K562 (cell line): ENCODE results near the gene CDCA4. TPM values are rescaled to one million over a fixed set of nuclear protein-coding genes. Genes with fewer than 3 reads are reported as not detected.

Experiments used
- ARHGAP35 ChIP-seq: fragments of 450-650 bp; IDR thresholded peaks from 2 replicates; pipeline ENCODE4 v1.6.1; 2018; ENCODE audit not compliant: partially characterized antibody
- ARID3A ChIP-seq: IDR thresholded peaks from 2 replicates; pipeline ENCODE4 v1.6.1; 2012; ENCODE audit warnings: low read depth, low read length, improper control_type of control experiment, borderline replicate concordance
- CCNT2 ChIP-seq: IDR thresholded peaks from 2 replicates; pipeline ENCODE4 v1.6.1; 2011; ENCODE audit warnings: borderline replicate concordance, low read depth, mild to moderate bottlenecking, moderate library complexity, mixed read lengths, low read length; ENCODE audit not compliant: insufficient read length; ENCODE audit errors: extremely low read depth
- CEBPB ChIP-seq: fragments of 450-650 bp; IDR thresholded peaks from 2 replicates; pipeline ENCODE4 v1.6.1; 2016; ENCODE audit warnings: missing genetic modification characterization, missing compliant biosample characterization
- CHD1 ChIP-seq: fragments of 200-600 bp; sonication (generic); IDR thresholded peaks from one replicate; pipeline ENCODE4 v1.6.1; 2012; ENCODE audit warnings: mild to moderate bottlenecking, moderate library complexity, low read length, inconsistent platforms
- DACH1 ChIP-seq: fragments of 450-650 bp; IDR thresholded peaks from 2 replicates; pipeline ENCODE4 v1.6.1; 2018; ENCODE audit not compliant: partially characterized antibody
- DDX20 ChIP-seq: fragments of 450-650 bp; IDR thresholded peaks from 2 replicates; pipeline ENCODE4 v1.6.1; 2016; ENCODE audit warnings: missing genetic modification characterization, low read depth, mild to moderate bottlenecking, missing compliant biosample characterization, moderate library complexity
- E2F5 ChIP-seq: sonication (generic); formaldehyde crosslinking; IDR thresholded peaks from 2 replicates; pipeline ENCODE4 v1.8.0; 2022; ENCODE audit warnings: mild to moderate bottlenecking, missing genetic modification reagents
- HDAC6 ChIP-seq: IDR thresholded peaks from 2 replicates; pipeline ENCODE4 v1.6.1; 2012; ENCODE audit warnings: low read depth, mild to moderate bottlenecking, control low read depth, inconsistent platforms, low read length, moderate library complexity
- IRF2 ChIP-seq: sonication (generic); formaldehyde crosslinking; IDR thresholded peaks from 2 replicates; pipeline ENCODE4 v1.8.1; 2022; ENCODE audit warnings: mild to moderate bottlenecking, missing genetic modification reagents
- KAT8 ChIP-seq: fragments of 450-650 bp; IDR thresholded peaks from 2 replicates; pipeline ENCODE4 v1.6.1; 2016; ENCODE audit warnings: low read depth, mild to moderate bottlenecking
- KLF6 ChIP-seq: fragments of 250-450 bp; sonication (Bioruptor Pico); IDR thresholded peaks from 2 replicates; pipeline ENCODE4 v1.4.0; 2020; ENCODE audit warnings: mild to moderate bottlenecking, moderate library complexity, borderline replicate concordance
- MAFG ChIP-seq: fragments of 450-650 bp; conservative IDR thresholded peaks from 2 replicates; pipeline ENCODE4 v1.6.1; 2016; ENCODE audit warnings: missing genetic modification characterization, missing compliant biosample characterization
- MYBL2 ChIP-seq, 2 experiments: fragments of 450-650 bp in 1 of 2; sonication (generic) in 1 of 2; formaldehyde crosslinking in 1 of 2; IDR thresholded peaks; 2 replicates each; pipeline versions ENCODE4 v1.6.1 to v1.8.1; 2017 to 2022; ENCODE audit warnings: borderline replicate concordance in 1 of 2, inconsistent platforms in 1 of 2, low read depth in 1 of 2, mild to moderate bottlenecking in 1 of 2, missing genetic modification reagents in 1 of 2, moderate library complexity in 1 of 2
- RBBP5 ChIP-seq: fragments of 200-600 bp; sonication (generic); IDR thresholded peaks from 2 replicates; pipeline ENCODE4 v1.6.1; 2012; ENCODE audit warnings: borderline replicate concordance, mild to moderate bottlenecking, low read length, control low read depth, inconsistent platforms; ENCODE audit not compliant: insufficient read depth, poor library complexity, severe bottlenecking
- RBM17 ChIP-seq: fragments of 200-400 bp; formaldehyde crosslinking; IDR thresholded peaks from 2 replicates; pipeline ENCODE4 v1.6.1; 2017; ENCODE audit warnings: low read depth, mild to moderate bottlenecking, low read length, borderline replicate concordance
- RFX5 ChIP-seq: IDR thresholded peaks from 2 replicates; pipeline ENCODE4 v1.6.1; 2011; ENCODE audit warnings: low read depth, mild to moderate bottlenecking, improper control_type of control experiment, low read length
- SMC3 ChIP-seq: conservative IDR thresholded peaks from 2 replicates; pipeline ENCODE4 v1.6.1; 2011; ENCODE audit warnings: low read depth, low read length, improper control_type of control experiment; ENCODE audit not compliant: insufficient read depth
- TAF15 ChIP-seq: fragments of 200-400 bp; formaldehyde crosslinking; IDR thresholded peaks from 2 replicates; pipeline ENCODE4 v1.6.1; 2017; ENCODE audit warnings: mild to moderate bottlenecking, low read depth, low read length, moderate library complexity
- TAF7 ChIP-seq: fragments of 450-650 bp; IDR thresholded peaks from 2 replicates; pipeline ENCODE4 v1.6.1; 2016; ENCODE audit warnings: missing genetic modification characterization, missing compliant biosample characterization
- TARDBP ChIP-seq: fragments of 450-650 bp; IDR thresholded peaks from 2 replicates; pipeline ENCODE4 v1.6.1; 2016
- TRIM25 ChIP-seq: fragments of 450-650 bp; IDR thresholded peaks from 2 replicates; pipeline ENCODE4 v1.7.0; 2016; ENCODE audit warnings: borderline replicate concordance
- ZNF143 ChIP-seq: sonication (generic); formaldehyde crosslinking; IDR thresholded peaks from 2 replicates; pipeline ENCODE4 v1.9.0; 2022; ENCODE audit warnings: mild to moderate bottlenecking, missing genetic modification reagents
- ZNF436 ChIP-seq: fragments of 250-450, 450-650 bp; sonication (Bioruptor Pico); formaldehyde crosslinking; IDR thresholded peaks from 2 replicates; pipeline ENCODE4 v1.7.0; 2020; ENCODE audit warnings: mild to moderate bottlenecking
- polyA plus RNA-seq, 8 experiments: library from polyadenylated mRNA; depleted of rRNA in 4 of 8; stranded (reverse) in 5 of 8; unstranded in 3 of 8; fragments of >200 nt; fragmentation: Nextera tagmentation in 2 of 8; fragmentation: Illumina TruSeq in 1 of 8; extraction: Ambion mirVana in 2 of 8; extraction: Trizol in 1 of 8; gene quantifications; 2 replicates each; pipeline versions ENCODE4 v1.2.1 to v1.2.3, GENCODE V29; 2011 to 2014; ENCODE audit warnings: inconsistent platforms in 1 of 8, missing spikeins in 1 of 8
- total RNA-seq, 7 experiments: library from RNA; depleted of rRNA in 6 of 7; stranded (reverse); fragments of >200 nt in 6 of 7; fragmentation: Illumina TruSeq in 2 of 7; extraction: Trizol in 2 of 7; gene quantifications; 2 replicates each; pipeline versions ENCODE4 v1.2.1 to v1.2.3, GENCODE V29; 2011 to 2021; ENCODE audit warnings: low replicate concordance in 1 of 7

The CDCA4 gene
- total and polyA plus RNA-seq, 9 of the 15 experiments (the other 6 are each of a cell fraction or from before 2014, with no cell fraction given) = 6.6 to 44.2 (median 23.0) TPM

DNA sequence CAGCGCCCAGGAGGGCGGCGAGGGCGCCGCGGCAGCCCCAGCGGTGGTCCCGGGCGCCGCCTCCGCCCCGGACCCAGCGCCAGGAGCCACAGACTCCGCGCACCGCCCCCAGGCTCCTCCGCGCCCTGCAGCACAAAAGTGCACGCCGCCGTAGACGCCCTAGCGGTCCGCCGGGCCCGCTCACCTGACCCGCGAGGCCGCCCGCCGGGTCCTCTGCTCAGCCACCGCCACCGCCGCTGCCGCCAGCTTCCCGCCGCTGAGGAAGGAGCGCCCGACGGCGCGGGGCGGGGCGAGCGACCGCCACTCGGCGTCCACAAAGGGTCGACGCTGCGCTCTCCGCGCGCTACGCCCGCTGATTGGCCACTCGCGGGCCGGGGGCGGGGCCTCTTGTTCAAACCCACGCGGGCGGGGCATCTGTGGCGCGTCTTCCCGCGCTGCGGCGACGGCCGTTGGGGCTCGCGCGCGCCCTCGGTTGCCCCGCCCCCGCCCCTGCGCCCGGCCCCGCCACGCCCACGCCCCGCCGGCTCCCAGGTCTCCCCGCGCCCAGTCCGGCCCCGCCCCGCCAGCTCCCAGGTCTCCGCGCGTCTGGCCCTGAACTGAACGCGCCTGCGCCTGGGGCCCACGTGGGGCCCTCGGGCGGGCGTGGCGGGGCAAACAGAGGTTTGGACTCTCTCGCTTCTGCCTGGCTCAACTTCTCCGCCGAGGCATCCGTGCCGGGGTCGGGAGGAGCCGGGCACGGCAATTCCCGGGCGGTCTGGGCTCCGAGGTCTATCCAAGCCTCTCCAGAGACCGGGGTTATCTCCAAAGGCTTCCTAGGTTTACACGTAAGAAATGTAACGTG is at the start of gene CDCA4 (continued):
- no peak for TF ChIP-seq TAF15
- TF ChIP-seq TARDBP = no peak
- no peak for TF ChIP-seq ARHGAP35
- TF ChIP-seq E2F5 (CRISPR knock-in tag) = no peak
- no peak for TF ChIP-seq SMC3
- no peak for TF ChIP-seq KAT8
- TF ChIP-seq ZNF143 (CRISPR knock-in tag) = peak; percentile 61
- no peak for TF ChIP-seq RFX5
- TF ChIP-seq HDAC6 = no peak
- TF ChIP-seq CHD1 = peak; percentile 43
- no peak for TF ChIP-seq IRF2 (CRISPR knock-in tag)
- TF ChIP-seq DACH1 = no peak
- TF ChIP-seq TRIM25 = no peak
- no peak for TF ChIP-seq MAFG (tag)
- no peak for TF ChIP-seq KLF6
- no peak for TF ChIP-seq RBM17
- no peak for TF ChIP-seq TAF7
- no peak for TF ChIP-seq CEBPB
- peak; percentile 66 for TF ChIP-seq CCNT2
- no peak for TF ChIP-seq ARID3A
- peak; percentile 14 for TF ChIP-seq RBBP5
- TF ChIP-seq ZNF436 = no peak
- no peak for TF ChIP-seq DDX20 (tag)
- peak; percentile 90 for TF ChIP-seq MYBL2 (IDR thresholded peaks at IDR 0.05; ENCODE audit: low read depth)
- TF ChIP-seq MYBL2 (CRISPR knock-in tag; IDR thresholded peaks at IDR 0.05; ENCODE audit: borderline replicate concordance) = peak; percentile 84; the same call in 1 of the 2 replicates
